ENCODE measurements around the gene SLX4IP. TPM values are rescaled to one million over a fixed set of nuclear protein-coding genes. Genes with fewer than 3 reads are reported as not detected.

SLX4IP gene
- total and polyA plus RNA-seq, 4 donors: 1.2 to 9.5 (median 4.3) TPM

DNA sequence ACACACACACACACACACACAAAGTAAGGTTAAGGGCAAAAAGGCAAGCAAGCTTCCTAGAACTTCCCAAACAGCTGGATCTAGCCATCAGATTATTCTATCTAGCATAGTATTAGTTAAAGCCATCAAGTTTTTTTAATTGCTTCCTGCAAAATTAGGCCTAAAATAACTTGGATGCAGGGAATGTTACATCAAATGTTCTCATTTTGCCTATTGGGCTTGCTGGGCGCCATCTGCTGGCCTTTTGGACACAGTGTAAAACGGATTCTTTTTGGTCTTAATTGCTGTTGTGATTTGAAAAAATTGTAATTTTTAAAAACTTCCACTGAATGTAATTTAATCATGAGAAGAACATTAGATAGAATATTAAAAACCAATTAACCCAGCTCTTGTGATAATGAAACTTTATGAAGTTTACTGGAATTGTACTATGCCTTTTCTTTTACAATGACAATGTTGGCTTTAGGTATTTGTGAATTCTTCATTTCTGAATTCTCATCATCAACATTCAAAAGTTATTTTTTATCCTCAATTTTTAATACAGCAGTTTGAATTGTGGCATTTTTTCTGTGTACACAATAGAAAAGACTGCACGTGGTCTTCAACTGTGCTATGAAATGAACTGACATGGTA is 7.9 kb upstream of the SLX4IP start:
- no peaks in the 10 kb centered on the region for H3K27me3 ChIP-seq (ENCODE audit: control insufficient read depth in 3 of 3, insufficient read depth in 3 of 3, low read length in 2 of 3)
- H3K27ac ChIP-seq (ENCODE audit: low read depth in 1 of 2, low read length in 1 of 2): no peak overlapping the region
- ATAC-seq (ENCODE audit: insufficient read depth, low FRiP score): no peak
- H3K9me3 ChIP-seq (ENCODE audit: control insufficient read depth in 4 of 4, insufficient read depth in 3 of 4, low read length in 3 of 4): no peaks in the 10 kb centered on the region
- H3K4me1 ChIP-seq (ENCODE audit: control insufficient read depth in 5 of 5, insufficient read depth in 5 of 5, low read length in 5 of 5): peaks cover 0 to 20% (median 4%) of the 10 kb centered on the region in 5 donors
- DNase-seq: peak; percentile 61 to 81 (median 80)
- peaks cover 0 to 7% (median 0%) of the 10 kb centered on the region in 4 donors for H3K36me3 ChIP-seq (ENCODE audit: control insufficient read depth in 4 of 4, insufficient read depth in 4 of 4, low read length in 4 of 4)
- no peak overlapping the region for H3K9ac ChIP-seq (ENCODE audit: insufficient read depth in 1 of 2, low read length in 2 of 2)
- 28 to 42% methylated on average over 3 of the region's 3 CpGs for WGBS, 2 donors
- H3K4me3 ChIP-seq: no peak overlapping the region
- TF ChIP-seq, protein P1, sequence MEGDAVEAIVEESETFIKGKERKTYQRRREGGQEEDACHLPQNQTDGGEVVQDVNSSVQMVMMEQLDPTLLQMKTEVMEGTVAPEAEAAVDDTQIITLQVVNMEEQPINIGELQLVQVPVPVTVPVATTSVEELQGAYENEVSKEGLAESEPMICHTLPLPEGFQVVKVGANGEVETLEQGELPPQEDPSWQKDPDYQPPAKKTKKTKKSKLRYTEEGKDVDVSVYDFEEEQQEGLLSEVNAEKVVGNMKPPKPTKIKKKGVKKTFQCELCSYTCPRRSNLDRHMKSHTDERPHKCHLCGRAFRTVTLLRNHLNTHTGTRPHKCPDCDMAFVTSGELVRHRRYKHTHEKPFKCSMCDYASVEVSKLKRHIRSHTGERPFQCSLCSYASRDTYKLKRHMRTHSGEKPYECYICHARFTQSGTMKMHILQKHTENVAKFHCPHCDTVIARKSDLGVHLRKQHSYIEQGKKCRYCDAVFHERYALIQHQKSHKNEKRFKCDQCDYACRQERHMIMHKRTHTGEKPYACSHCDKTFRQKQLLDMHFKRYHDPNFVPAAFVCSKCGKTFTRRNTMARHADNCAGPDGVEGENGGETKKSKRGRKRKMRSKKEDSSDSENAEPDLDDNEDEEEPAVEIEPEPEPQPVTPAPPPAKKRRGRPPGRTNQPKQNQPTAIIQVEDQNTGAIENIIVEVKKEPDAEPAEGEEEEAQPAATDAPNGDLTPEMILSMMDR (IDR thresholded peaks at IDR 0.05; ENCODE audit: control extremely low read depth, extremely low read depth): peak; percentile 56

DNA sequence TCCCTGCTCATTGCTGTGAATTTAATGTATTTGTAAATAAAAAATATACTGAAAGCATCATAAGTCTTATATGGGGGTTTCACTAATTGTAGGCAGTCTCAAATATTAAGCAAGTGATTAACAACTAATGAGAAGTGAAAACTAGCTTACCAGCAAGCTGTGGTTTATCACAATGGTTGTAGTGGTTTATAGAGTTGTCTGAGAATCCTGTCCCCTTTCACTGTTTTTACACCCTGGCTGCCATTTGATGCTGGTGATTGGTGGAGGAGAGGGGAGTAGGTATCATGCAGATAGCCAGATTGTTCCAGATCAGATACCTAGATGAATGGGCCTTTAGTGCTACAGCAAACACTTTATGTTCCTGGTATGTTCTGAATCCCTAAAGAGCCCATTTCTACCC is 7.1 kb upstream of the SLX4IP start:
- H3K9ac ChIP-seq (ENCODE audit: insufficient read depth in 1 of 2, low read length in 2 of 2): no peak overlapping the region
- H3K27me3 ChIP-seq (ENCODE audit: control insufficient read depth in 3 of 3, insufficient read depth in 3 of 3, low read length in 2 of 3): no peaks in the 10 kb centered on the region
- peaks cover 0 to 7% (median 0%) of the 10 kb centered on the region in 4 donors for H3K36me3 ChIP-seq (ENCODE audit: control insufficient read depth in 4 of 4, insufficient read depth in 4 of 4, low read length in 4 of 4)
- peaks cover 0 to 21% (median 5%) of the 10 kb centered on the region in 5 donors for H3K4me1 ChIP-seq (ENCODE audit: control insufficient read depth in 5 of 5, insufficient read depth in 5 of 5, low read length in 5 of 5)
- no peaks in the 10 kb centered on the region for H3K9me3 ChIP-seq (ENCODE audit: control insufficient read depth in 4 of 4, insufficient read depth in 3 of 4, low read length in 3 of 4)
- TF ChIP-seq, protein P1 (IDR thresholded peaks at IDR 0.05; ENCODE audit: control extremely low read depth, extremely low read depth): no peak
- H3K4me3 ChIP-seq: no peak overlapping the region
- DNase-seq: no peak
- no peak for ATAC-seq (ENCODE audit: insufficient read depth, low FRiP score)
- no peak overlapping the region for H3K27ac ChIP-seq (ENCODE audit: low read depth in 1 of 2, low read length in 1 of 2)

DNA sequence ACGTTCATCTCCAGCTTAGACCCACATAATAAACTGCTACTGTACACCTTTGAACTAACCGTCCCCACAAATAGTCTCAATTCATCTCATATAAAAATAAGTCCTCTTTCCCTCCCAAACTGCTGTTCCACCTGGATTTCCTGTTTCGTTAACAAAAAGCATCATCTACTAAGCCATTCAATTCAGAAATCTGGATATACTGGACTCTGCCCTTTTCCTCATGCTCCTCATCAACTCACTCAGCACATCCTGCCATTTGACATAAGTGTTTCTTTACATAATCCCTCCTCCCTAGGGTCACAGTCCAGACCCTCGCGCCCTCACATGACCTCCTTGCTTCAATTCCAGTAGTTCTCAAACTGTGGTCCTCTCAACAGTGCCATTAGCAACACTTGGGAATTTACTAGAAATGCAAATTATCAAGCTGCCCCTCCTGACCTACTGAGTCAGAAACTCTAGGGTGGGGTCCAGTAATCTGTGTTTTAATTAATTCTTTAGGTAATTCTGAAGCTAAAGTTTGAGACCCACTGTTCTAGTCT is 5.6 kb upstream of the SLX4IP start:
- WGBS, 2 donors: 87 to 88% methylated on average over 5 of the region's 5 CpGs
- DNase-seq: no peak
- H3K36me3 ChIP-seq (ENCODE audit: control insufficient read depth in 4 of 4, insufficient read depth in 4 of 4, low read length in 4 of 4): peaks cover 0 to 7% (median 0%) of the 10 kb centered on the region in 4 donors
- TF ChIP-seq, protein P1 (IDR thresholded peaks at IDR 0.05; ENCODE audit: control extremely low read depth, extremely low read depth): no peak
- H3K27me3 ChIP-seq (ENCODE audit: control insufficient read depth in 3 of 3, insufficient read depth in 3 of 3, low read length in 2 of 3): no peaks in the 10 kb centered on the region
- ATAC-seq (ENCODE audit: insufficient read depth, low FRiP score): no peak
- peaks cover 0 to 21% (median 7%) of the 10 kb centered on the region in 5 donors for H3K4me1 ChIP-seq (ENCODE audit: control insufficient read depth in 5 of 5, insufficient read depth in 5 of 5, low read length in 5 of 5)
- no peaks in the 10 kb centered on the region for H3K9me3 ChIP-seq (ENCODE audit: control insufficient read depth in 4 of 4, insufficient read depth in 3 of 4, low read length in 3 of 4)
- H3K27ac ChIP-seq (ENCODE audit: low read depth in 1 of 2, low read length in 1 of 2): no peak overlapping the region
- H3K4me3 ChIP-seq: no peak overlapping the region
- no peak overlapping the region for H3K9ac ChIP-seq (ENCODE audit: insufficient read depth in 1 of 2, low read length in 2 of 2)
